Stomach (tissue), 9 donors: Measurements from ENCODE around the gene SPDYE5. TPM values are rescaled to one million over a fixed set of nuclear protein-coding genes. Genes with fewer than 3 reads are reported as not detected.
"Not testable (repeated sequence)": the region's sequence is repeated elsewhere in the genome, so short reads cannot be mapped to it uniquely, and the experiment has no call there.

Experiments used
- DNase-seq, 2 donors: peaks; one replicate each; pipeline versions ENCODE4 v3.0.0 to v3.0.0-alpha.2; 2013 to 2019
- H3K27ac ChIP-seq, 5 donors: fragments of 200-600 bp in 4 of 5; sonication (generic) in 4 of 5; one replicate each; pipeline ENCODE4 v1.5.1; 2013 to 2019; ENCODE audit warnings: mild to moderate bottlenecking in 1 of 5, moderate library complexity in 1 of 5
- H3K27me3 ChIP-seq, 3 donors: fragments of 200-600 bp; sonication (generic); one replicate each; pipeline ENCODE4 v1.5.1; 2017 to 2019; ENCODE audit warnings: mixed run types in 1 of 3
- H3K36me3 ChIP-seq, 4 donors: fragments of 200-600 bp; sonication (generic); 1 replicate in 3 of 4; 2 replicates in 1 of 4; pipeline ENCODE4 v1.5.1; 2016 to 2019
- H3K4me1 ChIP-seq, 4 donors: fragments of 200-600 bp; sonication (generic); one replicate each; pipeline ENCODE4 v1.5.1; 2016 to 2019
- H3K4me3 ChIP-seq, 4 donors: fragments of 200-600 bp; sonication (generic) in 3 of 4; one replicate each; pipeline ENCODE4 v1.5.1; 2016 to 2019; ENCODE audit warnings: mild to moderate bottlenecking in 1 of 4
- H3K9me3 ChIP-seq, 4 donors: fragments of 200-600 bp; sonication (generic); one replicate each; pipeline ENCODE4 v1.5.1; 2016 to 2019
- CTCF ChIP-seq, 7 experiments: fragments of 450-650 bp in 4 of 7; fragments of 200-600 bp in 3 of 7; sonication (generic) in 3 of 7; IDR thresholded peaks; one replicate each; pipeline ENCODE4 v1.5.1; 2016 to 2019; ENCODE audit warnings: antibody characterized with exemption in 7 of 7, control low read depth in 2 of 7, mild to moderate bottlenecking in 1 of 7
- EP300 ChIP-seq: sonication (generic); formaldehyde crosslinking; IDR thresholded peaks from one replicate; pipeline ENCODE4 v1.6.1; 2017; ENCODE audit warnings: antibody characterized with exemption
- POLR2A ChIP-seq, 4 donors: fragments of 450-650 bp; IDR thresholded peaks; one replicate each; pipeline ENCODE4 v1.6.1; 2016; ENCODE audit warnings: antibody characterized with exemption in 4 of 4, control low read depth in 2 of 4, mild to moderate bottlenecking in 1 of 4, moderate library complexity in 1 of 4
- POLR2AphosphoS5 ChIP-seq, 3 donors: sonication (generic); formaldehyde crosslinking; IDR thresholded peaks; one replicate each; pipeline ENCODE4 v1.6.1; 2016; ENCODE audit warnings: antibody characterized with exemption in 3 of 3
- WGBS, 5 donors: extraction: QIAGEN DNeasy Blood & Tissue Kit in 3 of 5; methylation state at CpG; one replicate each; pipeline versions ENCODE4 v1.1.5 to v1.1.7; 2013 to 2018; 5-methylcytosine and 5-hydroxymethylcytosine counted together
- intact Hi-C: fragments of 100-400 bp; cut with DNase I; formaldehyde crosslinking; loops from one replicate; pipeline ENCODE4 v1.15.1; 2023; ENCODE audit warnings: low total_unique reads
- polyA plus RNA-seq, 3 donors: library from polyadenylated mRNA; stranded (reverse); fragments of 200-250 nt; gene quantifications; one replicate each; pipeline ENCODE4 v1.2.3, GENCODE V29; 2013
- total RNA-seq, 5 donors: library from RNA; depleted of rRNA; stranded (reverse); fragments of >200 nt; gene quantifications; one replicate each; pipeline versions ENCODE4 v1.1.0 to v1.2.3, GENCODE V29; 2014 to 2016
- donor health status: healthy with polysubstance abuse.
- donor health status: Bipolar disorder and iron deficiency.
- donor health status: healthy.

SPDYE5 gene
- total and polyA plus RNA-seq, 8 donors: 0.37 TPM; not detected in 7

- 0 to 3% (median 1%) methylated on average over 20 to 30 of the region's 32 CpGs for WGBS, 5 donors
- H3K9me3 ChIP-seq, H3K36me3 ChIP-seq, H3K27me3 ChIP-seq, H3K4me1 ChIP-seq, intact Hi-C loops: not testable (repeated sequence)
- peak overlapping the region; percentile 81 to 92 (median 88) for H3K27ac ChIP-seq
- H3K4me3 ChIP-seq: peak overlapping the region; percentile 64 to 80 (median 78)
- DNase-seq: peak in 1 of 2 donors; percentile 12
Measured at GRCh38 chr7:75485355-75485978, 6.7 kb upstream of the SPDYE5 start.

DNA sequence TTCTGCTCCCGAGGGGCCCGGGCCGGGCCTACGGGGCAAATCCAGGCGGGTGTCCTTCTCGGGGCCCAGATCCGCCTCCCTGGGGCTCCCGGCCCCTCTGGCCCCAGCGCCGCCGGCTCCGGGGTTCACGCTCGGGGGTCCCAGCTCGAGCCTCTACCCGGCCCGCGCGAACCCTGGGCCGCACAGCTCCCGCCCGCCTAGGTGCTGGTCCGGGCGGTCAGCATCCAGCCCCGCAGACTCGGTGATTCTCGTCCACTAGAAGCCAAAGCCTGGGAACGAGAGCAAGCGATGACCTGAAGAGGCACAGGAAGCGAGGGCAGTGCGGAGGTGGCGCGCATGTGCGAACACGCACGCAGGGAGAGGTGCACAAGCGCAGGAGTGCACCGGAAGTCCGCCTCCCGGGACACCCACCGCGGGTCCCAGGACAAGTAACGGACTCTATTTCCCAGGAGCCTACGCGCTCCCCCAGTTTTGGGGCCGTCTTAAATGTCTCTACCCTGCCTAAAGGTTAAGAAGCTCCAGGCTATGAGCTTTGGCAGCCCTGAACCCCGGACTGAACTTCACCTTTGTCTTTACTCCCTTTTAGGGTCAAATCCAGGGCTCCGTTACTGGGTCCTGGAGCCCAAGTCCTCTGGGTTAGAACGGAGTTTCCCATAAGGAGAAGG lies 6.0 kb upstream of the SPDYE5 start, which contains the start of gene POM121C:
POM121C (minus strand) TSS at position 321 of the 665 bp plus-strand sequence. CDS start 44,803 bp downstream, outside the sequence.
- peak; percentile 91 to 97 for DNase-seq
- Histone ChIP-seq H3K4me3 (peak within 1 kb of the TSS; percentile 64 to 80 (median 78)), H3K27ac (peak within 1 kb of the TSS; percentile 81 to 92 (median 88))
- 0 to 1% (median 1%) methylated on average over 10 to 49 of the region's 49 CpGs for WGBS, 5 donors
- intact Hi-C loops, H3K36me3 ChIP-seq, H3K9me3 ChIP-seq, H3K27me3 ChIP-seq, H3K4me1 ChIP-seq: not testable (repeated sequence)
- peak; percentile 61 to 93 (median 82) for TF ChIP-seq POLR2AphosphoS5 (IDR thresholded peaks at IDR 0.05)

GRCh38 chr7:75509033-75509432 lies 16.9 kb downstream of the SPDYE5 start:
- H3K27ac ChIP-seq, H3K27me3 ChIP-seq, intact Hi-C loops, DNase-seq, H3K4me3 ChIP-seq, H3K4me1 ChIP-seq, H3K9me3 ChIP-seq: not testable (repeated sequence)
- WGBS, 5 donors: 93 to 95% (median 94%) methylated on average over 2 of the region's 4 CpGs; no CpG with 5 or more reads in 2 of the 5 donors
- H3K36me3 ChIP-seq: peaks cover 0 to 35% (median 26%) of the 10 kb centered on the region in 4 donors

DNA sequence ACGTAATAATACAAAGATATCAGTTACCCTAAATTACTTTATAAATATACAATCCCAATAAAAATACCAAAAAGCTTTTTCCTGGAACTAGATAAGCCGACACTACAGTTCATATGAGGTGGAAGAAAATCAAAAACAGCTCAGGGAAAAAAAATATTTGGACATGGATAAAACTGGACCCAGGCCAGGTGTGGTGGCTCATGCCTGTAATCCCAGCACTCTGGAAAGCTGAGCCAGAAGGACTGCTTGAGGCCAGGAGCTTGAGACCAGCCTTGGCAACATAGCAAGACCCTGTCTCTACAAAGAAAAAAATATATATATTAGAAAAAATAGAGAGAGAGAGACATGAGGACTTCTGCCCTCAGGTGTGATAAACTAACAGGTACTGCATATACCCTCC lies 26.7 kb downstream of the SPDYE5 start:
- intact Hi-C loops, H3K4me3 ChIP-seq, H3K27ac ChIP-seq, DNase-seq, H3K9me3 ChIP-seq, H3K27me3 ChIP-seq, H3K4me1 ChIP-seq: not testable (repeated sequence)
- peaks cover 13 to 61% (median 57%) of the 10 kb centered on the region in 4 donors for H3K36me3 ChIP-seq
- 23 to 65% (median 38%) methylated on average over 2 of the region's 2 CpGs for WGBS, 5 donors

- H3K36me3 ChIP-seq: peaks cover 24 to 66% (median 60%) of the 10 kb centered on the region in 4 donors
- H3K27ac ChIP-seq, intact Hi-C loops, H3K9me3 ChIP-seq, DNase-seq, H3K27me3 ChIP-seq, H3K4me3 ChIP-seq: not testable (repeated sequence)
- H3K4me1 ChIP-seq: peaks cover 4 to 13% (median 8%) of the 10 kb centered on the region in 4 donors
Measured at GRCh38 chr7:75521727-75522126, 29.6 kb downstream of the SPDYE5 start.

DNA sequence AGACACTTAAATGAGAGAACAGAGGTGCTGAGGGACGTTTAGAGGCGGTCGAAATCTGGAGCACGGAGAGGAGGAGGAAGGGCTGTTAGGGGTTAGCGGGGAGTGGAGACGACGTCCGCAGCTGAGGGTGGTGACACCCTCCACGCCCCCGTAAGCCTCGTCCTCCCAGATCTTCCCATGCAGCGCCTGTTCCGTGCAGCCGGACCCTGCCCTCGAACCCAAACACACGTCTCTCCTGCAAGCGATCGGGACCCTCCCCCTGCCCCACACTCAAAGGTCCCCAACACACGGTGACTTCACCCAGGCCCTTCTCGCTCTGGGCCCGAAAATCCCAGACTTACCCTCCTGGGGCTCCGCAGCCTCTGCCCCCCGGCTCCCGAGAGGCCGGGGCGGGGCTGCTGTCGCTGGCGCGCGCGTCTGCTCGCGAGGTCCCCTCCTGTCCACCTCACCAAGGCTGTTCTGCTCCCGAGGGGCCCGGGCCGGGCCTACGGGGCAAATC lies 35.2 kb downstream of the SPDYE5 start:
- H3K27ac ChIP-seq: peak overlapping the region; percentile 85 to 94 (median 86)
- H3K36me3 ChIP-seq: peaks cover 24 to 36% (median 35%) of the 10 kb centered on the region in 4 donors
- H3K4me1 ChIP-seq: peaks cover 10 to 26% (median 18%) of the 10 kb centered on the region in 4 donors
- intact Hi-C loops, H3K27me3 ChIP-seq, H3K9me3 ChIP-seq: not testable (repeated sequence)
- 0 to 1% (median 0%) methylated on average over 19 to 37 of the region's 37 CpGs for WGBS, 5 donors
- peak overlapping the region; percentile 70 to 97 (median 88) for H3K4me3 ChIP-seq
- peak in 1 of 2 donors; percentile 27 for DNase-seq

- no peaks in the 10 kb centered on the region for H3K9me3 ChIP-seq
- no peak for DNase-seq
- no peak for TF ChIP-seq EP300
- TF ChIP-seq CTCF (IDR thresholded peaks at IDR 0.05): no peak
- TF ChIP-seq POLR2A (IDR thresholded peaks at IDR 0.05): no peak
- no peak for TF ChIP-seq POLR2AphosphoS5 (IDR thresholded peaks at IDR 0.05)
- intact Hi-C loops: no loop called here
- H3K36me3 ChIP-seq: peaks cover under 1 to 8% (median 6%) of the 10 kb centered on the region in 4 donors
- no peaks in the 10 kb centered on the region for H3K27me3 ChIP-seq
- H3K27ac ChIP-seq: no peak overlapping the region
- peaks cover 9 to 16% (median 12%) of the 10 kb centered on the region in 4 donors for H3K4me1 ChIP-seq
- 63 to 75% (median 66%) methylated on average over 6 of the region's 6 CpGs for WGBS, 5 donors
- H3K4me3 ChIP-seq: no peak overlapping the region
Measured at GRCh38 chr7:75531359-75531821, 39.3 kb downstream of the SPDYE5 start.
